Daoy (cell line): ENCODE data around the gene SPIB. TPM values are rescaled to one million over a fixed set of nuclear protein-coding genes. Genes with fewer than 3 reads are reported as not detected.

Experiments used
- DNase-seq: peaks from one replicate; pipeline ENCODE4 v3.0.0-alpha.2; 2015; ENCODE audit warnings: low read depth
- total RNA-seq: library from RNA; depleted of rRNA; stranded (reverse); fragments of >200 nt; shearing (Covaris generic); gene quantifications from 2 replicates; pipeline ENCODE4 v1.2.3, GENCODE V29; 2014

Gene SPIB
- total RNA-seq, 1 experiment from 2014 or later, result not detected

GRCh38 chr19:50419022-50419579 is 363 bp downstream of the SPIB start:
- no peak for DNase-seq

GRCh38 chr19:50419580-50420035 is 870 bp downstream of the SPIB start:
- no peak for DNase-seq

GRCh38 chr19:50420127-50420526 is 1.4 kb downstream of the SPIB start:
- no peak for DNase-seq

GRCh38 chr19:50420808-50421207 is 2.1 kb downstream of the SPIB start:
- no peak for DNase-seq

GRCh38 chr19:50422397-50423278 is 3.9 kb downstream of the SPIB start:
- DNase-seq, result no peak

- no peak for DNase-seq
These were observed 4.8 kb downstream of the SPIB start for GRCh38 chr19:50423279-50424113.

GRCh38 chr19:50425581-50425980 is 6.8 kb downstream of the SPIB start:
- DNase-seq, result no peak

GRCh38 chr19:50427318-50427925 is 8.7 kb downstream of the SPIB start:
- DNase-seq, result no peak

GRCh38 chr19:50427997-50428425 is 9.3 kb downstream of the SPIB start:
- DNase-seq, result peak; percentile 58

- no peak for DNase-seq
These were observed 10.2 kb downstream of the SPIB start for GRCh38 chr19:50428772-50429463.

- DNase-seq, result no peak
These were observed 12.2 kb downstream of the SPIB start for GRCh38 chr19:50430888-50431342.

GRCh38 chr19:50431343-50432220 is 12.8 kb downstream of the SPIB start:
- peak; percentile 78 for DNase-seq

GRCh38 chr19:50432221-50433028 is 13.7 kb downstream of the SPIB start, which contains the start of gene MYBPC2:
Gene MYBPC2 (plus strand): TSS chr19:50432892. CDS start chr19:50432954, 62 bp downstream.
- peak; percentile 21 for DNase-seq

GRCh38 chr19:50433201-50434180 is 14.8 kb downstream of the SPIB start:
- DNase-seq, result no peak

GRCh38 chr19:50434525-50434924 is 15.8 kb downstream of the SPIB start:
- DNase-seq, result peak; percentile 38

GRCh38 chr19:50435221-50435620 is 16.5 kb downstream of the SPIB start:
- no peak for DNase-seq

GRCh38 chr19:50435627-50436026 is 16.9 kb downstream of the SPIB start:
- no peak for DNase-seq
